Measurements from ENCODE around the gene CARD8. TPM values are rescaled to one million over a fixed set of nuclear protein-coding genes. Genes with fewer than 3 reads are reported as not detected.

CARD8 gene
- total and polyA plus RNA-seq, 10 of the 15 experiments (the other 5 are each of a cell fraction or from before 2014, with no cell fraction given) = 39.8 to 69.8 (median 46.1) TPM

GRCh38 chr19:48283908-48284307, 28.2 kb upstream of the CARD8 start:
- FAIRE-seq = no peak

DNA sequence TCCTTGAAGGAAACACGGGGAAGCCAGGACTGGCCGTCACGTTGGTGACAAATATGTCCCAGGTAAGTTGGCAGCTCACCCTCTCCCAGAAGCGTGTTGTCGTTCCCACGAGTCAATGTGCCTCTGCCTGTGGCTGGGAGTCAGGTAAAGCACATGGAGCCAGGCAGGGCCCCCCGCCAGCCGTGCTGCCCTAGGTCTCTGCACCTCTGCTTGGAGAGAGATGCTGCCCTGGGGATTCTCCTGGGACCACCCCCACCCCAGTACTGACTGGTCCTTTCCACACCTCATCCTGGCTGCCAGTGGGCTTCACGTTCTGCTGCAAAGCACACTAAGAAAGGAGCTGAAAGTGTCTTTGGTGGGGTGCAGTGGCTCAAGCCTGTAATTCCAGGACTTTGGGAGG, 24.0 kb upstream of the CARD8 start:
- no peak overlapping the region for H3K4me2 ChIP-seq (ENCODE audit: control insufficient read depth, insufficient read depth)
- ChIA-PET SMC1A (ENCODE audit: uncharacterized antibody, unreplicated experiment) (interaction anchor here (1.0 kb wide), 2 partner anchors 11 to 304 kb away, joined by 3 read pairs; no protein-coding TSS in a partner anchor), CTCF (interaction anchor here (1.1 kb wide), 1 partner anchor 14 kb away, joined by 3 read pairs; no protein-coding TSS in a partner anchor), POLR2A (no interaction called here), RAD21 (ENCODE audit: unreplicated experiment) (no interaction called here)
- ATAC-seq (no peak), FAIRE-seq (no peak), DNase-seq (ENCODE audit: low read depth, low spot score) (no peak)
- H3K9me3 ChIP-seq (replicated peaks; ENCODE audit: control insufficient read depth, insufficient read depth, low read length) = peaks cover 4% of the 10 kb centered on the region; the same call in 2 of the 3 replicates
- H3K9ac ChIP-seq (ENCODE audit: control insufficient read depth, insufficient read depth, low read length) = no peak overlapping the region
- H3K36me3 ChIP-seq (ENCODE audit: control insufficient read depth in 2 of 2, insufficient read depth in 2 of 2, low read length in 1 of 2) = no peaks in the 10 kb centered on the region
- TF ChIP-seq PAX8 (IDR thresholded peaks at IDR 0.05) (no peak), BHLHE40 (IDR thresholded peaks at IDR 0.05; ENCODE audit: borderline replicate concordance in 1 of 2, low read depth in 2 of 2, low read length in 1 of 2) (no peak), TAF1 (IDR thresholded peaks at IDR 0.05; ENCODE audit: borderline replicate concordance, low read depth, low read length) (no peak), FOXM1 (IDR thresholded peaks at IDR 0.05; ENCODE audit: low read depth, low read length) (no peak), ASH2L (IDR thresholded peaks at IDR 0.05; ENCODE audit: borderline replicate concordance, low read depth) (no peak), CBFB (IDR thresholded peaks at IDR 0.05; ENCODE audit: low read depth) (no peak)
- TF ChIP-seq, protein P1, sequence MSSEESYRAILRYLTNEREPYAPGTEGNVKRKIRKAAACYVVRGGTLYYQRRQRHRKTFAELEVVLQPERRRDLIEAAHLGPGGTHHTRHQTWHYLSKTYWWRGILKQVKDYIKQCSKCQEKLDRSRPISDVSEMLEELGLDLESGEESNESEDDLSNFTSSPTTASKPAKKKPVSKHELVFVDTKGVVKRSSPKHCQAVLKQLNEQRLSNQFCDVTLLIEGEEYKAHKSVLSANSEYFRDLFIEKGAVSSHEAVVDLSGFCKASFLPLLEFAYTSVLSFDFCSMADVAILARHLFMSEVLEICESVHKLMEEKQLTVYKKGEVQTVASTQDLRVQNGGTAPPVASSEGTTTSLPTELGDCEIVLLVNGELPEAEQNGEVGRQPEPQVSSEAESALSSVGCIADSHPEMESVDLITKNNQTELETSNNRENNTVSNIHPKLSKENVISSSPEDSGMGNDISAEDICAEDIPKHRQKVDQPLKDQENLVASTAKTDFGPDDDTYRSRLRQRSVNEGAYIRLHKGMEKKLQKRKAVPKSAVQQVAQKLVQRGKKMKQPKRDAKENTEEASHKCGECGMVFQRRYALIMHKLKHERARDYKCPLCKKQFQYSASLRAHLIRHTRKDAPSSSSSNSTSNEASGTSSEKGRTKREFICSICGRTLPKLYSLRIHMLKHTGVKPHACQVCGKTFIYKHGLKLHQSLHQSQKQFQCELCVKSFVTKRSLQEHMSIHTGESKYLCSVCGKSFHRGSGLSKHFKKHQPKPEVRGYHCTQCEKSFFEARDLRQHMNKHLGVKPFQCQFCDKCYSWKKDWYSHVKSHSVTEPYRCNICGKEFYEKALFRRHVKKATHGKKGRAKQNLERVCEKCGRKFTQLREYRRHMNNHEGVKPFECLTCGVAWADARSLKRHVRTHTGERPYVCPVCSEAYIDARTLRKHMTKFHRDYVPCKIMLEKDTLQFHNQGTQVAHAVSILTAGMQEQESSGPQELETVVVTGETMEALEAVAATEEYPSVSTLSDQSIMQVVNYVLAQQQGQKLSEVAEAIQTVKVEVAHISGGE (CRISPR knock-in tag; IDR thresholded peaks at IDR 0.05) = no peak
- BruUV-seq (replicated peaks) = no TSS peak
- H3K4me3 ChIP-seq = no peak overlapping the region
- H3K79me2 ChIP-seq (ENCODE audit: control insufficient read depth, insufficient read depth, low read length) = no peaks in the 10 kb centered on the region
- in situ Hi-C loops (cut with MboI) (no loop called here), intact Hi-C loops (cut with micrococcal nuclease; ENCODE audit: unreplicated experiment) (no loop called here)
- no peaks in the 10 kb centered on the region for H4K20me1 ChIP-seq (ENCODE audit: control insufficient read depth, insufficient read depth)
- H3K4me1 ChIP-seq (ENCODE audit: control insufficient read depth, insufficient read depth, low read length) = no peaks in the 10 kb centered on the region
- no peak overlapping the region for H3K27ac ChIP-seq (ENCODE audit: control insufficient read depth, insufficient read depth)
- H3K27me3 ChIP-seq (replicated peaks in 1 of 2; ENCODE audit: control insufficient read depth in 2 of 2, insufficient read depth in 2 of 2, low read length in 1 of 2) = no peaks in the 10 kb centered on the region
- WGBS (ENCODE audit: insufficient coverage, insufficient replicate concordance, low lambda C conversion rate, missing lambda C conversion rate) = 37% methylated on average over 9 of the region's 9 CpGs
- no peak overlapping the region for H2AFZ ChIP-seq (ENCODE audit: control insufficient read depth, low read depth, low read length)

More at GRCh38 chr19:48283908-48284307, 28.2 kb upstream of the CARD8 start:
- no peak for ATAC-seq
- H3K79me2 ChIP-seq (ENCODE audit: control insufficient read depth, insufficient read depth, low read length) = no peaks in the 10 kb centered on the region
- in situ Hi-C loops (cut with MboI) (no loop called here), intact Hi-C loops (cut with micrococcal nuclease; ENCODE audit: unreplicated experiment) (no loop called here)
- no peaks in the 10 kb centered on the region for H4K20me1 ChIP-seq (ENCODE audit: control insufficient read depth, insufficient read depth)
- 57% methylated on average over 7 of the region's 7 CpGs for WGBS (ENCODE audit: insufficient coverage, insufficient replicate concordance, low lambda C conversion rate, missing lambda C conversion rate)
- no peak overlapping the region for H3K4me3 ChIP-seq
- H3K9me3 ChIP-seq (replicated peaks; ENCODE audit: control insufficient read depth, insufficient read depth, low read length) = peaks cover 4% of the 10 kb centered on the region
- no peaks in the 10 kb centered on the region for H3K27me3 ChIP-seq (replicated peaks in 1 of 2; ENCODE audit: control insufficient read depth in 2 of 2, insufficient read depth in 2 of 2, low read length in 1 of 2)
- ChIA-PET CTCF (interaction anchor here (0.6 kb wide), 1 partner anchor 358 kb away, joined by 3 read pairs; no protein-coding TSS in a partner anchor), SMC1A (ENCODE audit: uncharacterized antibody, unreplicated experiment) (no interaction called here), RAD21 (ENCODE audit: unreplicated experiment) (no interaction called here), POLR2A (no interaction called here)
- no peak overlapping the region for H3K27ac ChIP-seq (ENCODE audit: control insufficient read depth, insufficient read depth)
- no peak overlapping the region for H2AFZ ChIP-seq (ENCODE audit: control insufficient read depth, low read depth, low read length)
- H3K9ac ChIP-seq (ENCODE audit: control insufficient read depth, insufficient read depth, low read length) = no peak overlapping the region
- BruUV-seq (replicated peaks) = no TSS peak
- no peak overlapping the region for H3K4me2 ChIP-seq (ENCODE audit: control insufficient read depth, insufficient read depth)
- H3K4me1 ChIP-seq (ENCODE audit: control insufficient read depth, insufficient read depth, low read length) = no peaks in the 10 kb centered on the region
- TF ChIP-seq FOXM1 (IDR thresholded peaks at IDR 0.05; ENCODE audit: low read depth, low read length) = no peak
- H3K36me3 ChIP-seq (ENCODE audit: control insufficient read depth in 2 of 2, insufficient read depth in 2 of 2, low read length in 1 of 2) = no peaks in the 10 kb centered on the region
- no peak for DNase-seq (ENCODE audit: low read depth, low spot score)

Data from GM12878 (cell line).